Ramos (cell line): ENCODE data around the gene NKX2-2.

ENCODE experiments used
- in situ Hi-C: fragments of 300-500 bp; cut with MboI; formaldehyde crosslinking; loops from one replicate; pipeline ENCODE4 v1.14.3; 2022; ENCODE audit warnings: low sequenced_read_pairs; ENCODE audit not compliant: unreplicated experiment

Gene NKX2-2

DNA sequence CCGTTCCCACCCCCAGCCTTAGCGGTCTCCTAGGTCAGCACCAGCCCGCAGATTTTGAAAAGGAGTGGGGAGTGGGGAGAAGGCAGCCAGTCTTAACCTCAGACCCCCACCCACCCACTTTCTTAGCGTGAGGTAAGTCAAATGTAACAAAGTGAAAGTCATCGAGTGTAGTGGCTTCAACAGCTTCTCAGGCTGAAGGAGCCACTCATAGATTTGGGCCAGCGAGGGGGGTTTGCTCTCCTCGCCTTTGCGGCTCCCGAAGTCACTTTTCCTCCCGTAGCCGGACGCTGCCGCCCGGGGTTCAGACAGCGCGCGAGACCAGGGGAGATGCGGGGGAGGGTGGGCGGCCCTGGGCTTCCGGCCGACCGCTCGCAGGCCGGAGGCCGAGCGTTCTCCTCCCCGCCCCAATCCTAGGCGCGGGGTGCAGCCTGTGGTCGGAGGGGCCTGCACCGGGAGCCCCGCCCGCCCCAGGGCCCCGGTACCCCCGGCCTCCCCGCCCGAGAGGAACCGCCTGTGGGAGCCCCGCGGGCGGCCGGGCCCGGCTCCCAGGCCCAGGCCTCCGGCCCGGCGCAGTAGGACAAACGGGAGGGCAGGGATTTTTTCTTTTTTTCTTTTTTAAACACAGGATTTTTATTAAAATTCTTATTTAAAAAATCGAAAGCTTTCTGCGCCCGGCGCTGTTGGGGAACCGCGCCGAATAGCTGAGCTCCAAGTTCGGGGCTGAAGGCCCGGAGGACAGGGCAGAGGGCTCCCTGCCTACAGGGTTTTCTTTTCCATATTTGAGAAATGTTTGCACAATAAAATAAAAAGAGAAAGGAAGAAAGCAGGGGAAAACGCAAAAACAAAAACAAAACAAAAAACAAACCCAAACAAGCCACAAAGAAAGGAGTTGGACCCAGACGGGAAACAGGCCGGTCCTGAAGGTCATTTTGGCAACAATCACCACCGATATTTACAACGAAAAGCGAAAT lies 3.2 kb downstream of the NKX2-2 start:
- in situ Hi-C loops, result loop anchor here (25.0 kb wide), 1 partner anchor 648 kb away; no protein-coding TSS in a partner anchor

DNA sequence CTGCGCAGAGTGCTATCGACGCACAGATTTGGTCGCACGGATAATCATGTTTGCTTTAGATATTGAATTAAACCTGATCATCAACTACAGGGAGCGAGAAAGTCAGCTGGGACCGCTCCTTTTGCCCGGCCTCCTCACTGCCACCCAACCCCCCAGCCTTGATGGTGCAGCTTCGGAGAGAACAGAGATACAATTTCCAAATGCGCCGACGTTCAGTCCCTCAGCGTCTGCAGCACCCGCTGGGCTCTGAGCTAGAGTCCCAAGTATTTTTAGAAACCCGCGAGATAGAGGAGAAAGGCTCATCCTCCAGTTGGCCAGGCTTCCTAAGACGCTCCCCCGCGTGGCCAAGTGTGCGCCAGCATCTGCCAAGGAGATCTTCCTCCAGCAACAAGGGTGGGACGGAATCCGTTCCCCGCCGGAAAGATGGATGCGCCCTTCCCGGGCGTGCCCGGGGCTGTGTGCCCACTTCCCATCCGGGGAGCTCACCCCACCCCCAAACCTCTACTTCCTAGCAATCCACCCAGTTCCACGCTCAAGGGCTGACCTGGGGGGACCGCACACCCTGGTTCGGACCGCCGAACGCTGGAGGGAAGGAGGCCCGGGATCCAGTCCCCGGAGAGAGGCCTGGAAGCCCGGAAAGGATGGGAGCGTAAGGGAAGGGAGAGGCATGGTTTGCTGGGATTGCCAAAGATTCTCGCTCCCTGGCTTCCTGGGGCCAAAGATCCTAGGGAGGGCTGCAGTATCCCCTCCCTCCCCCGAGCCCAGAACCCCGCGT lies 4.1 kb downstream of the NKX2-2 start:
- in situ Hi-C loops, result loop anchor here (25.0 kb wide), 1 partner anchor 647 kb away; no protein-coding TSS in a partner anchor

DNA sequence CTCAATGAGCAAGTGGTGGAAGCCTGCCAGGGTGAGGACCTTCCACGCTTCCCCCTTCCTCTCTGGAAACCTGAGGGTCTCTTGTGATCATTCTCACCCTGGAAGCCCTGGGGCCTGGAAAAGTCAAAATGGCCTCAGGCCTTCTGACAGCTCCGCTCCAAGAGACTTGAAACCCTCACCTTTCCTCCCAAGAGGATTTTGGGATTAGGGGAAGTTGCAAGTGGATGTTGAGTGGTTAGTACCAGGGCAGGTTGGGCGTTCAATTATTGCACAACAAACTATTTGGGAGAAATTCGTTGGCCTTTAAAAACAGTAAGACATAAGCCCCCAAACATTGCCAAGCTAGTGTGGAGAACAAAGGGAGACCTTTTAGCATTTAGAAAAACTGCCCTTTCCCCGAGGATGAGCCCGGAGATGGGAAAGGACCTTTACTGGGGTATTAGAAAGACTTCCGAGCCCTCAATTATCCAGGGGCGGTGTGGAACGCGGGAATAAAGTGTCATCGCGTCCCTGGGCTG lies 4.7 kb downstream of the NKX2-2 start:
- in situ Hi-C loops, result loop anchor here (25.0 kb wide), 1 partner anchor 647 kb away; no protein-coding TSS in a partner anchor

DNA sequence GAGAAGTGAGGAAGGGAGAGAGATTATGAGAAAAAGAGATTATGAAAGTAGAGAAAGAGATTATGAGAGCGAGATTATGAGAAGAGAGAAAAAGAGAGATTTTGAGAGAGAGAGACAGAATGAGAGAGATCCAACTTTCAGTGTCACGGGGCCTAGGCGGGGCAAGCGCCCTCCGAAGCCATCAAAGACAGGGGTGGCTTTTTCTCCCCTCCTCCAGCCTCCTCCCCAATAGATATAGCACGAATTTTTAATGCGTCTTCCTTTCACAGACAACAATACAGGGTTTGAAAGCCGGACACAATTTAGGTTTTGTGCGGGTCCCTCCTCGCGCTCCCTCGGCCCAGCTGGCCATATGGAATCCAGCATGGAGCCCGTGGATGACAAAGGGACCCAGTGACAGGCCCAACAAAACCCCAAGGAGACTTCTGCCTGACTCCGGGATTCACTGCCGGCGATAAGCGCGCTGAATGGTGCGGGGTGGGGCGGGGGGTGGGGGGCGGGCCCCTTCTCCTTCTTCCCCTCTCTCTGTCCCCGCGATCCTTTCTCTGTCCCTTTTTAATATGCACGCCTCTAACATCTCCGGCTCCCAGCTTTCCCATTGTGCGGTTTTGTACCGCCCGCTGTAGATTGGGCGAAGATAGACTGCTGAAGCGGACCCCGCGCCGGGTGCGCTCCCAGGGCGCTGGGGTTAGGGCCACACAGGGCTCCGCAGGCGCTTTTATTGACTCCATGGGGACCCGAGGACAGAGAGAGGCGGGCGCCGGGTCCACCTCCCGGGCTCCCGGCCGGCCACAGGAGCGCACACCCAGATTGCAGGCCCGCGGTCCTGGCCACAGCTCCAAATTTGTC lies 5.4 kb downstream of the NKX2-2 start:
- in situ Hi-C loops, result loop anchor here (25.0 kb wide), 1 partner anchor 646 kb away; no protein-coding TSS in a partner anchor

DNA sequence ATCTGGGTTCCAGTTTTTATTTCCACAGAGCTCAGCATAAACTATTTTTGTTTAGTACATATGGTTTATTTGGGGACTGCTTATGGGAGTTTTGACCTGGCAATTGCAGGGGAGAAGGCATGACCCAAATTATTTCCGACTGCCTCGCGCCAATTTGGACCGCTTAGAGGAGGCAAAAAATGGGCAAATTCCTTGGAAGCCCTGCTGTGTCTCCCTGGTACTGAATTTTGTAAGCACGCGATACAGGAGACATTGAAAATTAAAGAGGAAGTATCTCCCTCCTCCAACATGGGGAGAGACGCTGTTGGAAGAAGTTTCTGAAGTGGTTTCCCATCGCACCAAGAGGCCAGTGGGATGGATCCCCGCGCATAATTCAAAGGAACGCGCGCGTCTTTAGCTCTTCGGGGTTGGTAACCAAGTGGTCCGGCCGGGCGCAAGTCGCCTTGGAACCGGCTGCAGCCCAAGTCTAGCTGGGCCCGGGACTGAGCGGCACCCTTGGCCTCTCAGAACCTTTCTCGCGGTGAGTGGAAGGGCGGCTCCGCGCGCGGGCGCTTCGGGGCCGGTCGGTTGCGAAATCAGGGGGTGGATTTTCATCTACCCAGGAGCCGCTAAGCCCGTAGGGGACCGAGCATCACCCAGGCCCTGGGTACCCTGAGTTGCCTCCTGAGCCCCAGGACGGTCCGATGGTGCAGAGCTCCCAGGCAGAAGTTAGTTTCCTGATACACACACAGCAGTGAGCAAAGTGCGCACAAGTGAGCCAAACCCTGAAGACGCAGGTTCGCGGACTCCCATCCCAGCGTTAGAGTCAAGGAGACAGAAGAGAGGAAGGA lies 6.2 kb downstream of the NKX2-2 start:
- in situ Hi-C loops, result loop anchor here (25.0 kb wide), 1 partner anchor 645 kb away; no protein-coding TSS in a partner anchor

DNA sequence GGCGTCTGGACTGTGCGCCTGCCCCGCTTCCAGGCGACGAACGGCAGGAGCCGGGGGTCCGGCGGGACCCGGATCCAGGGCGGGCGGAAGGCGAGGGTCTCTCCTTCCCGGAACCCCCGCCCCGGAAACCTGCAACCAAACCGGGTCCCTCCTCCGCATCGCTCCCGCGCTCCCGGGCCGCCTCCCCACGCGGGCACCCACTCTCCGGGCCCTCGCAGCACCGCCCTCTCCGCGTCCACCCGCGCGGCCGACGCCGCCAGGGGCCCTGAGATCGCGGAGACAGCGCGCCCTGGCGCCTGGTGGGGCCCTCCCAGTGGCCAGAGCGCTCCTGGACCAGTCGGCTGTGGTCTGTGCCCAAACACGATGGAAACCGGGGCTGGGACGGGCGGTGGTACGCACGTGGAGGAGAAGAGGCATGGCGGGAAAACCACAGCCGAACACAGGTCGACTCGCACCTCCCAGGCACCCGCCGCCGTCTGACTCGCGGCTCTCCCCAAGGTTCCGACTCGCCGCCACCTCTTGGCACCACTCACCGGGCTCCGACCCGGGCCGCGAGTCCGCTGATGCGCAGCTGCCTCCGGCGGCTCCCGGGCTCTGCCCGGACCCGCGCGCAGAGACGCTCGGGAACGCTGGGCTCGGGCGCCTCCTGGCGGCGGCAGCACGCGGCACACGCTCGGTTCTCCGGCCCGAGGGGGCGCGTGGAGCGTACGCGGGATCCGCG lies 7.9 kb downstream of the NKX2-2 start:
- in situ Hi-C loops, result loop anchor here (25.0 kb wide), 1 partner anchor 644 kb away; no protein-coding TSS in a partner anchor

DNA sequence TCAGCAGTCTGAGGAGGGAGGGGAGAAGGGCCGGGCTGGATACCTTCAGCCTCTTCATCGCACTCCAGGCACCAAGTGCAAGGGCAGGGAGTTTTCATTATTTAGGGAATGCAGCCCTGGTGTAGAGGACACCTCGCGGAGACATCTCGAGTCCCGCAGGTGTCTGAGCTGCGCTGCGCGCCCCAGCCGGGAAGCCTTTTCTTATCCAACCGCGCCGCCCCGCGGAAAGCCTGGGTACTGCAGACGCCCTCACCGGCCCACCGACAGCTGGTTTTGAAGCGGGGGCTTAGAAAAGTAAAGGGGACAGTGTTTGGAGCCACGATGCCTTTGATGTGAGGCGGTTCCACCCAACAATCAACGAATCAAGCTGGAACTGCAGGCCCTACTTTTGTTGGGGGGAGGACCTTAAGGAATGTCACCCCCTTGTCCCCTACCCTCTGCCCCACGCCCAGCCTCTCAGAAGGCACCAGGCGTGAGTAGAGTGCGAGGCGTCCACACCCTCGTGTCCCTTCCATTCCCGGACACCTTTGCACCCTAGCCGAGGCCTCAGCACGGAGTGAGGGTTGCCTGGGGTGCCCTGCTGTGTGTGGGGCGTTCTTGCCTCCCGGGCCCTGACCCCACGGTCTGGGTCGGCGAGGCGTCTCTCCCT lies 8.6 kb downstream of the NKX2-2 start:
- in situ Hi-C loops, result loop anchor here (25.0 kb wide), 1 partner anchor 643 kb away; no protein-coding TSS in a partner anchor

DNA sequence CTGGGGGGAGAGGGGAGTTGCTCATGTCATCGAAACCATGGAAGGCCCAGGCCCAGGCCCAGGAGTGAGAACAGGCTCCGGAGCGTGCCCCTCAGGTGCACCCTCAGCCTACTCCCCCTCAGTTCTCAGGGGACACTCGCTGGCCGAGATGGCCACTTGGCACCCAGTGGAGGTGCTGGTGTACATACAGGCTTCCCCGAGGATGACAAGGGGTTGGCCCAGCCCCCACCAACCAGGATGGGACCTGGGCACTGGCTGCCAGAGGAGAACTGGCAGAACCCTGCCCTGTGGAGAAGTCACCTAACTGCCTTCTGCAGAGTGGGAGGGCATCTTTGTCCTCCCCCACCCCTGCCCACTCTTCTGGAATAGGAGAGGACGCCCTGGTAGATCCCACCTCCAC lies 9.5 kb downstream of the NKX2-2 start:
- in situ Hi-C loops, result loop anchor here (5.0 to 25.0 kb wide), 2 partner anchors 267 to 642 kb away; no protein-coding TSS in a partner anchor

DNA sequence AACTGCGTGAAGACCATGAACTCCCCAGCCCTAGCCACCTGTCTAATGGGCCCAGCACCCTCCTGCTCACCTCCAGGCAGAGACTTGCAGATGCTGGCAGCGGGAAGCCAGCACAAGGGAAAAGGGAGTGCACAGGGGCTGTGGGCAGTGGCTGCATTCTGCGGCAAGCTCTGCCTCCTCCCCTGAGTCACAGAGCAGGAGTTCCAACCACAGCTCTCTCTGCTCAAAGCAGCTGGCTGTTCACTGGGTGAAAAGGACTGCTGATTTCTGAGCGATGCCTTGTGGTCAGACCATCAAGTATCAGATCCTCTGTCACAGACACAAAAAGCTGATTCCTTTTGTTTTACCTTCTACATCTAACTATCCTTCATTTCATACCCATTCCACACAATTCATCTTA lies 10.5 kb downstream of the NKX2-2 start:
- in situ Hi-C loops, result loop anchor here (5.0 to 25.0 kb wide), 2 partner anchors 266 to 641 kb away; no protein-coding TSS in a partner anchor

DNA sequence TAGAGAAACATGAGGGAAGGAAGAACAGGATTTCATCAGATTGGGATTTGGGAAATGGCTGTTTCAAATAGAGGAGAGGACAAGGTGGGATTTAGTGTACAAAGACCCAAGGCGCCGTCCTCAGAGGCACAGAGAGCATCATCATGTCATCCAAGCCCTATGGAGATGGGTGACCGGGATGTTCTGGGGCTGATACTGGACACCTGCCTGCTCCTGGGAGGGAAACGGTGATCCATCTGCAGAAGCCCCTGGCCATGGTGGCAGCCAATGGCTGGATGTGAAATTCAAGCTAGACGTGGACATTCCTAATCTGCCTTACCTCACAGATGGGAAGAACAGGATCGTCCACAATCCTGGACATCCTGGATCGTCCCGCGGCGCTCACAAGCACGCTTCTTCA lies 12.7 kb downstream of the NKX2-2 start:
- in situ Hi-C loops, result loop anchor here (5.0 to 25.0 kb wide), 2 partner anchors 264 to 639 kb away; no protein-coding TSS in a partner anchor

DNA sequence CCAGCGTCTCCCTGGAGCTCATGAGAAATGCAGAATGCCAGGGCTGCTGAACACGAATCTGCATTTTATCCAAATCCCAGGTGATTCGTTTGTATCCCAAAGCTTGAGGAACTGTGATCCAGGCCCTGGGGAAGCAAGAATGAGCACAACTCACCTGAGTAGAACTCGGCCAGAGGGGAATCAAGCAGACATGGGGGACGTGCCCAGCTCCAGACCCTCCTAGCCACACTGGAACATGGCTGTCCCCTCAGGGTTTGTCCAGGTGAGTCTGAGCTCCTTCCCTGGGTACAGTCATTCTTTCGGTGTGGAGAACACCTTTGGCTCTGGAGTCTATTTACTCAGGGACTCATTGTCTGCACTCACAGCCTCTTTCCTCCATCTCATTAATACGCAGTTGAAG lies 13.3 kb downstream of the NKX2-2 start:
- in situ Hi-C loops, result loop anchor here (5.0 to 25.0 kb wide), 2 partner anchors 263 to 638 kb away; no protein-coding TSS in a partner anchor

DNA sequence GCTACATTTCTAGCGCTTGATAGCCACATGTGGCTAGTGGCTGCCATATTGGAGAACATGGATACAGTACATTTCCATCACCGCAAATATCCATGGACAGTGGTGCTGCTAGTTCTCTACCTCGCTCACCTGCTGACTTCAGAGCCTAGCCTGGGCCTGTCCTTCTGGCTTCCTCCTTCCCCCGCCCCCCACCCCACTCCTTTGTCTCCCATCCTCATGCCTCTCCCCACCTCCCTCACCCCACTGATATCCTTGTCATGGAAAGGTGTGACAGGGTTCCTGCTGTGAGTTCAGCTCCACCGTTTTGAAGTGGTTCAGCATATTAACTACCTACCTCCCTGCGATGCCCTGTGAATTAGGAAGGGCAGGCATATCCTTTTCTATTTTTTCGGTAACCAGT lies 14.2 kb downstream of the NKX2-2 start:
- in situ Hi-C loops, result loop anchor here (5.0 to 25.0 kb wide), 2 partner anchors 262 to 637 kb away; no protein-coding TSS in a partner anchor

DNA sequence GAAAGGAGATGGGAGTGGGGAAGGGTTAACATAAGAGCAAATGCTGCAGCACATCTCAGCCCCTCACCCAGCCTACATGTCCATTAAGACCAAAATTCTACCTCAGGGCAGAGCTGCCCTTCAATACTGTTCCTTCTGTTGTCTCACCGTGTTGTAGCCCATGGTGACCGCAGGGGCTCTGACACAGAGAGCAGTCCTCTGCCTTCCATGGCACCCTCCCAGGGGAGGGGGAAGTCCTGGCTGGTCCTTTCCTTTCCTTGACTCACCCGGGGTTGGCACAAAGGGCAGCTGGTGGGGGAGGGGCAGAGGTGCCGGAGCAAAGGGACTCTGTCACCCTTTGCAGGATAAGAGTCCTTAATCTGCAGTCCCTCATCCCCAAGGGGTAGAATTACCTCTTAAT lies 15.2 kb downstream of the NKX2-2 start:
- in situ Hi-C loops, result no loop called here

DNA sequence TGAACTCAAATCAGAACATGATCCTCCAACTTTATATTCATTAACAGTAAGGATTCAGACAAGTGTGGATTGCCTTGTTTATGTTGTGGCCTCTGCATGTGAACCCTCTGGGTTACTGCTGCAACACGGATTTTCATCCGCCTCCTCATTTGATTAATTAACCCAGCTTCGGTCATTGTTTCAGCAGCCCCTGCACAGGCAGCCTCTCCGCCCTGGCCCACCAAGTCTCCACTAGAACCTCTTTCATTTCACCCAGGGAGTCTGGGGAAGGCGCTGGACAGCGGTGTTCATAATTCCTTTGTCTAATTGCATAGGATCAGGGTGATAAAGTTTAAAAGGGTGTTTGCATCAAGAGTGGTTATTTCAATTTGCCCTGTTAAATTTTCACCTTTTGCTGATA lies 15.7 kb downstream of the NKX2-2 start:
- in situ Hi-C loops, result no loop called here

DNA sequence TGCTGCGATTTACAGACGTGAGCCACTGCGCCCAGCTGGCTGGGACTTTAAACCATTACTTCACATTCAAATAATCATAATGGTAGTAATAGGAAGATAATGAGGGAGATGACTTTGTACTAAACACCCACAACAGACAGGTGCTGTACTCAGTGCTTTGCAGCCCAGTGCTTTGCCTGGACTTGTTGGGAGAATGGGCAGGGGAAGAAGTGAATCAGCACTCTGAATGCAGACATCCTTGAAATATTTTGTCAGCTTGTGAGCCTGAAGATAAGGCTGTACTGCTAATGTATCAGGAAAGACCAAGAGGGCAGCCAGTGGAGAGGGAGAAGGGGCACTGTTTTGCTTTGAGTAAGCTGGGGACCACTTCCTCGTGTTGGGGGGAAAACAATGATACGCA lies 17.4 kb downstream of the NKX2-2 start:
- in situ Hi-C loops, result no loop called here

DNA sequence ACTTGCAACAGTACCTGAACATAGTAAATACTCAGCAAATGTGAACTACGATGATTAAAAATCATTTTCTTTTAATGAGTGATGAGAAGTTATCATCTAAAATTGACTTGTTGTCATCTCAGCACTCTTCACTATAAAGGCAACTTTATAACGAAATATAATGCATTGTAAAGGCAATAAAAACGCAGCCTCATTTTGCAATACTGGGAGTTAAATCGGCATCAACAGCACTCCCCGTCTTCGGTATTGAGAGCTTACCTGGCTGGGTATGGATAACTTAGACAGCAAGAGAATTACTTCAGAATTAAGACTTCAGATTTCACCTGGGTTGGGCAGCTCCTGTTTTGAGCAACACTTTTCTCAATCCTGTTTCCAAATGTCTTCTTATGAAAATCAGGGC lies 20.8 kb downstream of the NKX2-2 start:
- in situ Hi-C loops, result no loop called here

DNA sequence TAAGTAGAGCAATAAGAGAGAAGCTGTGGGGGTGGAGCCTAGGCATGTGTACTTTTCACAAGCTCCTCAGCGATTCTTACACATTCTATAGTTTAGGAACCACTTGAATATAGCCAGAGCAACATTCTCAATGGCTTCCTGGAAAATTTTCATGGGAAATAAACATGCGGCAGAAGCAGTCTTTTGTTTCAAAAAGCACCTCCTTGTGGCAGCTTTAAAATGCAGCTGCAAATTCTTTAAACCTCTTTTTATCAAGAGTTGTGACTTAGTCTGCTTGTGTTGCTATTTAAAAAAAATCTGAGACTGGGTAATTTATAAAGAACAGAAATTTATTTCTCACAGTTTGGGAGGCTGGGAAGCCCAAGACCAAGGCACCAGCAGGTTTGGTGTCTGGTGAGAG lies 23.8 kb downstream of the NKX2-2 start:
- in situ Hi-C loops, result no loop called here
